ENCODE results near the gene TBC1D25.

GRCh38 chrX:48496660-48497059, 42.9 kb upstream of the TBC1D25 start:
- no peak for TF ChIP-seq CTCF (IDR thresholded peaks at IDR 0.05; ENCODE audit: borderline replicate concordance, extremely low read depth, low read length, poor library complexity, severe bottlenecking)
- TF ChIP-seq EZH2 (IDR thresholded peaks at IDR 0.05; ENCODE audit: borderline replicate concordance, low read depth, low read length, severe bottlenecking): no peak
